Stimulated activated naive B cell treated with anti-CD40 and anti-IgM and Interleukin-4, amounts not matched to agents 10 μg/mL and 1 μg/mL and 100 μg/mL, for 72 hours (primary cell): ENCODE data around the gene SMAD7.

Experiments
- ATAC-seq, 2 donors: fragments of 150-1000 bp; cut with Tn5 transposase; replicated peaks; 2 replicates each; pipeline ENCODE4 v1.10.0; 2021; ENCODE audit warnings: moderate library complexity in 1 of 2
- DNase-seq: peaks from one replicate; pipeline ENCODE4 v3.0.0; 2021
- H3K27ac Mint-ChIP-seq: one replicate; pipeline ENCODE4 v1.8.0; 2022; ENCODE audit warnings: mild to moderate bottlenecking, mixed read lengths
- H3K27me3 Mint-ChIP-seq, 2 donors: one replicate each; pipeline ENCODE4 v1.8.0; 2022; ENCODE audit warnings: mixed read lengths in 2 of 2
- H3K36me3 Mint-ChIP-seq, 2 donors: one replicate each; pipeline ENCODE4 v1.8.0; 2022; ENCODE audit warnings: mixed read lengths in 2 of 2, mild to moderate bottlenecking in 1 of 2
- H3K4me1 Mint-ChIP-seq, 2 donors: one replicate each; pipeline ENCODE4 v1.8.0; 2022; ENCODE audit warnings: mixed read lengths in 2 of 2, mild to moderate bottlenecking in 1 of 2
- H3K4me3 Mint-ChIP-seq, 2 donors: one replicate each; pipeline ENCODE4 v1.8.0; 2022; ENCODE audit warnings: mild to moderate bottlenecking in 2 of 2, mixed read lengths in 2 of 2, moderate library complexity in 1 of 2
- H3K9me3 Mint-ChIP-seq, 2 donors: one replicate each; pipeline ENCODE4 v1.8.0; 2022; ENCODE audit warnings: mixed read lengths in 2 of 2, mild to moderate bottlenecking in 1 of 2

The SMAD7 gene

DNA sequence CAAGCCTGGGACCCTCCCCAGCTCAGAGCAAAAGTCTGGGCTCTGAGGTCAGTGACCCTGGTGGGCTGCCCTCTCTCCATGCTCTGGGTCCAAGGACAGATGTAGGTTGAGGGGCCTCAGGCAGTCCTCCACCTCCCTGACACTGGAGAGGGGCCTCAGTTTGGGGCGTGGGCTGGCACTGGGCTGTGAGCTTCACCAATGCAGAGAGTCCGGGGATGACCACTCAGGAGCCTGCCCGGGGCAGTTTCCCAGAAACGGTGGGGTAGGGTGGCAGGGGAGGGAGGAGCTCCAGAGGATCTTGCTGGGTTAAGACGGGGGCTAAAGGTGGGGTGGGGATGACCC is 40.5 kb upstream of the SMAD7 start:
- no peaks in the 10 kb centered on the region for H3K9me3 Mint-ChIP-seq
- no peak overlapping the region for H3K4me3 Mint-ChIP-seq
- H3K36me3 Mint-ChIP-seq: no peaks in the 10 kb centered on the region
- H3K27me3 Mint-ChIP-seq: peaks cover 0 to 5% of the 10 kb centered on the region in 2 donors
- ATAC-seq: no peak
- H3K27ac Mint-ChIP-seq: no peak overlapping the region
- DNase-seq: no peak
- H3K4me1 Mint-ChIP-seq: peaks cover 20 to 41% of the 10 kb centered on the region in 2 donors

DNA sequence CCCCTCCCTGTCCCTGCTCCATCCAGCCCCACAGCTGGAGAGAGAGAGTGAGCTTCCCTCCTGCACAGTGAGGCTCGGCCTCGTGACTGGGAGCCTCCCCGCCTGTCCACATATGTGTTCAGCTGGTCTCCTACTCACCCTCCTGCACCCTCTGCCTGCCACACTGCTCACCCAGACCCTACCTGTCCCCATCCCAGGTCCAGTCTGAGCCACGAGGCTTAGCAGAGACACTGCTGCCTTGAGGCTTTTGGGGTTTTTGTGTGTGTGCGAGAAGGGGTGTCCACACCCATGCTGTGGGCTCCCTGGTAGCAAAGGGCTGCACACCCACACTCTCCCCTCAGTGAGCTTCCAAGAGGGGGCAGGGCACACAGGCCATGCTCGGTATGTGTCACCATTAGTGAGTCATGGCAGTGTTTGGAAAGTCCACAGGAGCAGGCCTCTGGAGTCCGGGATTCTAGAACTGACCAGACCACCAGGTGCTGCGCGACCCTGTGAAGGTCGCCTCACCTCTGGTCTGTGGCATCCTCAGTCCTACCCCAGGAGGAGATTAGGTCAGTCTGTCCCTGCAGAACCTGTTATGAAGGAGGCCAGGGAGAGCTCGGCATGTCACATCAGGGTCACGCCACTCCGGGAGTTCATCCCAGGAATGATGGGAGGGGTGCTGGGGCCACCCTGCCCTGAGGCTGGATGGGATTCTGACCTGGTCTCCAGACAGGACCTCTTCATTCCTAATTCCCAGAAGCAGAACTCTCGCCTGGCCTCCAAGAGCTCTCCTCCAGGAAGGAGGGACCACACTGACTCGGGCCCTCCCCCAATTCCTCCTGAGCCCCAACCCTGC is 39.9 kb upstream of the SMAD7 start:
- Mint-ChIP-seq H3K36me3 (no peaks in the 10 kb centered on the region), H3K27ac (no peak overlapping the region), H3K9me3 (no peaks in the 10 kb centered on the region), H3K4me3 (no peak overlapping the region), H3K4me1 (peaks cover 20 to 41% of the 10 kb centered on the region in 2 donors), H3K27me3 (peaks cover 0 to 5% of the 10 kb centered on the region in 2 donors)
- ATAC-seq (no peak), DNase-seq (no peak)

GRCh38 chr18:48989304-48990303 is 38.8 kb upstream of the SMAD7 start:
- Mint-ChIP-seq H3K4me1 (peaks cover 20 to 34% of the 10 kb centered on the region in 2 donors), H3K27ac (peak overlapping the region; percentile 20), H3K36me3 (no peaks in the 10 kb centered on the region), H3K9me3 (no peaks in the 10 kb centered on the region), H3K27me3 (peaks cover 0 to 5% of the 10 kb centered on the region in 2 donors), H3K4me3 (no peak overlapping the region)
- no peak for ATAC-seq
- no peak for DNase-seq

DNA sequence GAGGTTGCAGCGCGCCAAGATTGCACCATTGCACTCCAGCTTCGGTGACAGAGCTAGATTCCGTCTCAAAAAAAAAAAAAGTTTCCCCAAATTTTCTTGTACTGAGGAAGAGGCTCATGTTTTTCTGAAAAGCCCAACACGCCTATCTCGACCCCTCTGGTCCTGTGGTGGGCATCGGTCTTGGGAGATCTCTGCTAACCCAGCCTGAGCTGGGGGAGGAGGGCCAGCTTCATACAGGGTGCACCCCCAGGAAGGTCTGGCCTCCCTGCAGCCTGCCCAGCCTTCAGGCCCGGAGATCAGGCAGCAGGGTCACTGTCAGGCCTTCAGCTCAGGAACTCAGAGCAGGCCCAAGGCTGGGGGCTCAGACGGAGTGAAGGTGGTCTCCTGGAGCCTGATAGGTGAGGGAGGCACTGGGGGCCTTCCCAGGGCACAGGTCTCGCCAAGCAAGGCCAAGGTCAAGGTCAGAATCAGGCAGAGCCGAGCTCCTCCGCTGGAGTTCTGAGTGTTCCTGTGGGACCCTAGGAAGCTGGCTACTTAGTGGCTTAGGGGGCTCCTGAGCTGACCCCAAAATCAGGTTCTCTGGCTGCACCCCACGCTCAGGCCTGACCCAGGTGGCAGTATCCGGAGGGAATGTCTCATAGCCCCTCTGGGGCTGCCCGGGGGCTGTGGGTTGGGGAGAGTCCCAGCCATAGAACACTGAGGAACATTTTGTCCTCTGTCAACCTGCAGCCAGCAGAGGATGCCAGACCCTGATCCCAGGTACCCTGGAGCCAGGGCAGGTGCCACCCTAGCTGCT is 37.9 kb upstream of the SMAD7 start:
- no peak overlapping the region for H3K27ac Mint-ChIP-seq
- ATAC-seq (no peak), DNase-seq (no peak)
- H3K36me3 Mint-ChIP-seq: no peaks in the 10 kb centered on the region
- peaks cover 2 to 6% of the 10 kb centered on the region in 2 donors for H3K27me3 Mint-ChIP-seq
- H3K4me3 Mint-ChIP-seq: no peak overlapping the region
- H3K4me1 Mint-ChIP-seq: peaks cover 16 to 25% of the 10 kb centered on the region in 2 donors
- no peaks in the 10 kb centered on the region for H3K9me3 Mint-ChIP-seq

GRCh38 chr18:48987821-48988220 is 37.1 kb upstream of the SMAD7 start:
- no peak for DNase-seq
- peaks cover 8 to 17% of the 10 kb centered on the region in 2 donors for H3K4me1 Mint-ChIP-seq
- no peak for ATAC-seq
- H3K4me3 Mint-ChIP-seq: no peak overlapping the region
- peaks cover 8 to 14% of the 10 kb centered on the region in 2 donors for H3K27me3 Mint-ChIP-seq
- no peak overlapping the region for H3K27ac Mint-ChIP-seq
- H3K9me3 Mint-ChIP-seq: no peaks in the 10 kb centered on the region
- no peaks in the 10 kb centered on the region for H3K36me3 Mint-ChIP-seq

- Mint-ChIP-seq H3K36me3 (no peaks in the 10 kb centered on the region), H3K4me1 (peaks cover 5 to 14% of the 10 kb centered on the region in 2 donors), H3K27me3 (peaks cover 12 to 16% of the 10 kb centered on the region in 2 donors), H3K9me3 (no peaks in the 10 kb centered on the region), H3K4me3 (no peak overlapping the region), H3K27ac (peak overlapping the region; percentile 2)
- DNase-seq: no peak
- ATAC-seq: no peak
These were observed 36.3 kb upstream of the SMAD7 start for GRCh38 chr18:48986851-48987761.

GRCh38 chr18:48985161-48985560 is 34.4 kb upstream of the SMAD7 start:
- peaks cover 3 to 7% of the 10 kb centered on the region in 2 donors for H3K4me1 Mint-ChIP-seq
- no peak overlapping the region for H3K4me3 Mint-ChIP-seq
- H3K9me3 Mint-ChIP-seq: no peaks in the 10 kb centered on the region
- ATAC-seq (no peak), DNase-seq (no peak)
- H3K27ac Mint-ChIP-seq: no peak overlapping the region
- no peaks in the 10 kb centered on the region for H3K36me3 Mint-ChIP-seq
- peaks cover 19 to 27% of the 10 kb centered on the region in 2 donors for H3K27me3 Mint-ChIP-seq

- Mint-ChIP-seq H3K36me3 (no peaks in the 10 kb centered on the region), H3K27me3 (peaks cover 32 to 40% of the 10 kb centered on the region in 2 donors), H3K27ac (peak overlapping the region; percentile 59), H3K4me3 (no peak overlapping the region), H3K4me1 (peaks cover 5 to 6% of the 10 kb centered on the region in 2 donors), H3K9me3 (no peaks in the 10 kb centered on the region)
- ATAC-seq (no peak), DNase-seq (no peak)
These were observed 33.1 kb upstream of the SMAD7 start for GRCh38 chr18:48983793-48984437.

GRCh38 chr18:48982266-48982665 is 31.5 kb upstream of the SMAD7 start:
- Mint-ChIP-seq H3K27me3 (peaks cover 42 to 53% of the 10 kb centered on the region in 2 donors), H3K4me1 (peaks cover 5 to 6% of the 10 kb centered on the region in 2 donors), H3K27ac (no peak overlapping the region), H3K9me3 (no peaks in the 10 kb centered on the region), H3K4me3 (no peak overlapping the region), H3K36me3 (no peaks in the 10 kb centered on the region)
- no peak for DNase-seq
- ATAC-seq: no peak

DNA sequence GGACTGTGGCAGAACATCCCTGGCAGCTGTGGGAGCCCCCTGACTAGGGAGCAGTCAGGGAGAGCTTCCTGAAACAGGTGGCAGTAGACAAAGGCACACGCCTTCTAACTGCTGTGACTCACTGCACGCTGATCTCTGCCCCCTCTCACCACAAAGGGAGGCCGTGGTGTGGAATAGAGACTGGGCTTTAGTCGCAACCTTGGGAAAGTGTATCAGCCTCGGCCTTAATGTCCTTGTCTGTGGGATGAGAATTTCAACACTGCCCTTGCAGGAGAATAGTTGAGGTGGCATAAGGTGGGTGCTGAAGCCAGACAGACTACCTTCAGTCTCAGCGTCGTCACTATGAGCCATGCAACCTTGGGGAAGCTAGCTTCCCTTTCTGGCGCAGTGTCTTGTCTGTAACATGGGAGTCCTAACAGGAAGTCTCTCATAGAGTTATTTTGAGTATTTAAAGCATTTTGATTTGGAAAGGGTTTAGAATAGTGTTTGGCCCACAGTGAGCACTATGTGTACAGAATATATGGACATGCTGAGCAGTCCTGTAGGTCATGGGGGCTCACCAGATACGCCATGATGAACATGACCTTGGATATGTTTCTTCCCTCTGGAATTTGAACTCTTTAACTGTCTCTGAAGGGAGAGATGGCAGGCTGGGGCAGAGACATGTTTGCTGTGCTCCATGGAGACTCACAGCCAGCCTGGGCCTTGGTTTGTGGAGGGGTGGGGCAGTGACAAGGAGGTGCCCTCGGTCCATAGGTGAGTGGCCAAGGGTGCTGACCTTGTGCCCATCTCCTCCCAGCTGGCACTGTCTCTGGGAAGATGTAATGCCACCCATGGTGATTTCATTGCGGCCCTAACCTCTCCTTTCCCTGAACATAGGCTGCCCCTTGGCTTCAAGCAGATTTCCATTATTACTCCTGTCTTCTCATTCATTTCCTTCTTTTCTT is 29.5 kb upstream of the SMAD7 start:
- H3K27ac Mint-ChIP-seq: peak overlapping the region; percentile 57
- DNase-seq: no peak
- H3K9me3 Mint-ChIP-seq: no peaks in the 10 kb centered on the region
- ATAC-seq: no peak
- H3K36me3 Mint-ChIP-seq: no peaks in the 10 kb centered on the region
- H3K4me3 Mint-ChIP-seq: no peak overlapping the region
- peaks cover 47 to 63% of the 10 kb centered on the region in 2 donors for H3K27me3 Mint-ChIP-seq
- peaks cover 11 to 16% of the 10 kb centered on the region in 2 donors for H3K4me1 Mint-ChIP-seq

GRCh38 chr18:48977914-48978313 is 27.1 kb upstream of the SMAD7 start:
- no peaks in the 10 kb centered on the region for H3K9me3 Mint-ChIP-seq
- peaks cover 43 to 55% of the 10 kb centered on the region in 2 donors for H3K27me3 Mint-ChIP-seq
- ATAC-seq (no peak), DNase-seq (no peak)
- H3K36me3 Mint-ChIP-seq: no peaks in the 10 kb centered on the region
- peaks cover 16 to 31% of the 10 kb centered on the region in 2 donors for H3K4me1 Mint-ChIP-seq
- no peak overlapping the region for H3K27ac Mint-ChIP-seq
- H3K4me3 Mint-ChIP-seq: no peak overlapping the region
